ENCODE data around the gene BCL2. TPM values are rescaled to one million over a fixed set of nuclear protein-coding genes. Genes with fewer than 3 reads are reported as not detected.

The BCL2 gene
- total RNA-seq, 1 experiment from 2014 or later: 2.9 TPM

DNA sequence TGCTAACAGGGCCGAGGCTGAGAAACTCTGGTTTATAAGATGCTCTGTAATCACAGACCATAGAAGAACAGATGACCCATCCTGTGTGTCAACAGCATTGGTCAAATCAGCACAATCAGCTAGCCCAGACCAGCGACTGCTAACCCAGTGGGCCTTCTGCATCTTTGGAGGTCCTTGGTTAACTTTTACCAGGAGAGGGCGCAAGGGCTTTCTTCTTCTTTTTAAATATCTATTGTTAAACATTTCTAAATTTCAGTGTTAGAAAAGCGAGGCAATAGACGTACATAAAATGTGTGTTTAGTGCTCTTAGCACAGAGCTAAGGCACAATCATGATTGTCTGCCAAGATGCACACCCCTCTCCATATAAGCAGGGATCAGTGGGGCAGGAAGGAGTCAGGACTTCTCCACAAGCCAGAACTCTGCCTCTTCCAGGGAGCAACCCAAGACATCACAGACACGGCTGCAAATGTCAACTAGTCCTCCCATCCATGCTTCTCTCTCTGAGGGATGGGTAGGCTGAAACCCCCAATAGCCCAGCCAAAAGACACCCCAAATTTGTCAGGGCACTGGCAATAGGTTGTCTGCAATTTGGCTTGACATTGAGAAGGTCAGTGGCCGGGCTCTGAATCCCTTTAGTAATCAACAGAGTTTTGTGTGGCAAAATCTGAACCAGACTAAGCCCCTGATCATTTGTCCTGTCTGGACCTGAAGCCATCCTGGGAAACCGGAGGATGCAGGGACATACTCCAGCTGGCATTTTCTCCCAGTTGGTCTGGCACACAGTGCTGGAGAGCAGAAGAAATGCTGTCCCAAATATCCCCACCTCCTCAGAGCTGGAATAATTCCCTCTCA lies 188.2 kb downstream of the BCL2 start:
- TF ChIP-seq, protein P1, sequence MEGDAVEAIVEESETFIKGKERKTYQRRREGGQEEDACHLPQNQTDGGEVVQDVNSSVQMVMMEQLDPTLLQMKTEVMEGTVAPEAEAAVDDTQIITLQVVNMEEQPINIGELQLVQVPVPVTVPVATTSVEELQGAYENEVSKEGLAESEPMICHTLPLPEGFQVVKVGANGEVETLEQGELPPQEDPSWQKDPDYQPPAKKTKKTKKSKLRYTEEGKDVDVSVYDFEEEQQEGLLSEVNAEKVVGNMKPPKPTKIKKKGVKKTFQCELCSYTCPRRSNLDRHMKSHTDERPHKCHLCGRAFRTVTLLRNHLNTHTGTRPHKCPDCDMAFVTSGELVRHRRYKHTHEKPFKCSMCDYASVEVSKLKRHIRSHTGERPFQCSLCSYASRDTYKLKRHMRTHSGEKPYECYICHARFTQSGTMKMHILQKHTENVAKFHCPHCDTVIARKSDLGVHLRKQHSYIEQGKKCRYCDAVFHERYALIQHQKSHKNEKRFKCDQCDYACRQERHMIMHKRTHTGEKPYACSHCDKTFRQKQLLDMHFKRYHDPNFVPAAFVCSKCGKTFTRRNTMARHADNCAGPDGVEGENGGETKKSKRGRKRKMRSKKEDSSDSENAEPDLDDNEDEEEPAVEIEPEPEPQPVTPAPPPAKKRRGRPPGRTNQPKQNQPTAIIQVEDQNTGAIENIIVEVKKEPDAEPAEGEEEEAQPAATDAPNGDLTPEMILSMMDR (IDR thresholded peaks at IDR 0.05; ENCODE audit: unreplicated experiment): peak; percentile 51
- Mint-ChIP-seq H3K36me3 (ENCODE audit: insufficient read depth, unreplicated experiment) (no peaks in the 10 kb centered on the region), H3K4me1 (ENCODE audit: low read depth, unreplicated experiment) (no peaks in the 10 kb centered on the region), H3K4me3 (ENCODE audit: low read depth, unreplicated experiment) (no peak overlapping the region), H3K27ac (ENCODE audit: unreplicated experiment) (no peak overlapping the region), H3K27me3 (ENCODE audit: unreplicated experiment) (peaks cover 21% of the 10 kb centered on the region), H3K9me3 (ENCODE audit: low read depth, unreplicated experiment) (no peaks in the 10 kb centered on the region)
- CTCF ChIA-PET: interaction anchor here (0.6 to 1.5 kb wide), 2 partner anchors 192 to 209 kb away, joined by 3 to 4 read pairs; no protein-coding TSS in a partner anchor
- peak; percentile 56 for DNase-seq
- intact Hi-C loops (cut with micrococcal nuclease; ENCODE audit: unreplicated experiment): loop anchor here (1.0 kb wide), 3 partner anchors 192 to 375 kb away; no protein-coding TSS in a partner anchor
- no TSS peak for BruUV-seq (replicated peaks)

DNA sequence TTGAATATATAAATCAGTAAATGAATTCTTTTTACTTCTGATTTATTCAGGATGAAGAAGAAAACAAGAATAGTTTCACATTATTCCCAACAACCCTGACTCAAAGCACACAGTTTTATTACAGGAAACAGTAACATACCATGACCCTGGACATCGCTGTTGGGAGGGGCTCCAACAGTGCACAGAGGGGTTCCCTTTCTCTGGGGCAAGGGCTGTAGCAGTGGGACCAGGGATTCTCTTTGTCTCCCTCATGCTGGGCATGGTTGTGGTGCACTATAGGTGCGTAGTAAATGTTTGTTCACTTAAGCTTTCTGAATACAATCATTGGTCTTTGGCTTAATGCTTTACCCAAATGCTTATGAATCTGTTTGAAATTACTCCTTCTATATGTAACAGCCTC lies 189.4 kb downstream of the BCL2 start:
- intact Hi-C loops (cut with micrococcal nuclease; ENCODE audit: unreplicated experiment): no loop called here
- Mint-ChIP-seq H3K36me3 (ENCODE audit: insufficient read depth, unreplicated experiment) (no peaks in the 10 kb centered on the region), H3K27me3 (ENCODE audit: unreplicated experiment) (peaks cover 9% of the 10 kb centered on the region), H3K4me1 (ENCODE audit: low read depth, unreplicated experiment) (no peaks in the 10 kb centered on the region), H3K4me3 (ENCODE audit: low read depth, unreplicated experiment) (no peak overlapping the region), H3K27ac (ENCODE audit: unreplicated experiment) (no peak overlapping the region), H3K9me3 (ENCODE audit: low read depth, unreplicated experiment) (no peaks in the 10 kb centered on the region)
- TF ChIP-seq, protein P1 (IDR thresholded peaks at IDR 0.05; ENCODE audit: unreplicated experiment): no peak
- no peak for DNase-seq
- CTCF ChIA-PET: no interaction called here
- no TSS peak for BruUV-seq (replicated peaks)

DNA sequence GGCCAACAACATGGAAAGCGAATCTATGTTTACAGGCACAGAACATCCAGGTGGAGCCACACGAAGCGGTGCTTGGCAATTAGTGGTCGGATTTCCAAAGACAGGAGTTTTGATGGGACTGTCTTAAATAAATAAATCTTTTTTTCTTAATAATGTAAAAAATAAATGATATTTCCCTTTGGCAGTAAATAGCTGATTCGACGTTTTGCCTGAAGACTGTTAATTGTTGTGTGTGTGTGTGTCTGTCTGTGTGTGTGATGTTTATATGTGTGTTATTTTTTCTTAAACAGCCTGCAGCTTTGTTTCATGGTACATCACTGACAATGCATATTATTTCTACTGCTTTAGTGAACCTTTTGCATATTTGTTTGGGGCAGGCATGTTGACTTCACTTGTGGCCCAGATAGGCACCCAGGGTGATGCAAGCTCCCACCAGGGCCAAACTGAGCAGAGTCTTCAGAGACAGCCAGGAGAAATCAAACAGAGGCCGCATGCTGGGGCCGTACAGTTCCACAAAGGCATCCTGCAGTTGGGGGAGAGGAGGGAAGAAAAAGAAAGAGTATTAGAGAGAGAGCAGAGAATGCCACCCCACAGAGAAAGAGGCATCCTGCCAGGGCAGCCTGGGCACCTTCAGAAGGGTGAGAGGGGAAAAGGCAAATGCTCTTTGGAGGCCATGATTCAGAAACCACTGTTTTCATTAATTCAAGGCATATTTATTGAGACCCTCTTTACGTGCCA lies 191.2 kb downstream of the BCL2 start:
- intact Hi-C loops (cut with micrococcal nuclease; ENCODE audit: unreplicated experiment): no loop called here
- Mint-ChIP-seq H3K9me3 (ENCODE audit: low read depth, unreplicated experiment) (no peaks in the 10 kb centered on the region), H3K27me3 (ENCODE audit: unreplicated experiment) (no peaks in the 10 kb centered on the region), H3K27ac (ENCODE audit: unreplicated experiment) (no peak overlapping the region), H3K36me3 (ENCODE audit: insufficient read depth, unreplicated experiment) (no peaks in the 10 kb centered on the region), H3K4me3 (ENCODE audit: low read depth, unreplicated experiment) (no peak overlapping the region), H3K4me1 (ENCODE audit: low read depth, unreplicated experiment) (no peaks in the 10 kb centered on the region)
- TF ChIP-seq, protein P1 (IDR thresholded peaks at IDR 0.05; ENCODE audit: unreplicated experiment): no peak
- DNase-seq: no peak
- CTCF ChIA-PET: no interaction called here
- BruUV-seq (replicated peaks): no TSS peak

DNA sequence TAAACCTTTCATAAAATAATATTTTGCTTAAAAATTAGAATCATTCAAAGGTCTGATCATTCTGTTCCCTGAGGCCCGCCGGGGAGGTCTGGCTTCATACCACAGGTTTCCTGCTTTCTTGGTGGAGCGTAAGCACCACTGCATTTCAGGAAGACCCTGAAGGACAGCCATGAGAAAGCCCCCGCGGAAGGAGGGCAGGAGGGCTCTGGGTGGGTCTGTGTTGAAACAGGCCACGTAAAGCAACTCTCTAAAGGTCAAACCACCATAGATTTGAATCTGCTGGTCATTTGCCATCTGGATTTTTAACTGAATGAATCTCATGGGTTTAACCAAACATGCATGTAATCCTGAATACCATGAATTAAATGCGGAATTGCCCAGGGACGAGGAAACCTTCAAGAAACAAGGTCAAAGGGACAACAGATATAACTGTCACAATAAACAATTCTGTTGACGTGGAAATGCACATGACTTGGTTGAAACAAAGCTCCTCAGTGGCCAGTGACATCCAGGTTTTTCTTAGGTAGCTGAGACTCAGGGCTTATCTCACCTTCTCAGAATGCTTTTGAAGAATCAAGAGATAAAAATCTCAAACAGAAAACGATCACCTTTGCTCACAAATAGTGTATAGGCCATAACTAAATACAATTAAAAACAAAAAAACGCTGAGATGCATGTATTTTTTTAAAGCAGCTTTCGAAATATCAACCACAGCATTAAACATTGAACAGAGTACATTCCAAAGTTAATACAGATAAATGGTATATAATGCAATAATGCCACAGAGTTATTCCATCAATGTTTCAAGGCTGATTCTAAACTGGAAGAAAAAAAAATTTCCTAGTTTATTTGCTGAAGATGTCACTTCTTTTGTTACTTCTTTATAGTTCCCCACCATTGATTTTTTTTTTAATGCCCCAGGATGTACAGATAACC lies 193.2 kb downstream of the BCL2 start:
- no TSS peak for BruUV-seq (replicated peaks)
- no peaks in the 10 kb centered on the region for H3K36me3 Mint-ChIP-seq (ENCODE audit: insufficient read depth, unreplicated experiment)
- TF ChIP-seq, protein P1 (IDR thresholded peaks at IDR 0.05; ENCODE audit: unreplicated experiment): no peak
- no peaks in the 10 kb centered on the region for H3K9me3 Mint-ChIP-seq (ENCODE audit: low read depth, unreplicated experiment)
- CTCF ChIA-PET: no interaction called here
- no peaks in the 10 kb centered on the region for H3K27me3 Mint-ChIP-seq (ENCODE audit: unreplicated experiment)
- H3K4me1 Mint-ChIP-seq (ENCODE audit: low read depth, unreplicated experiment): no peaks in the 10 kb centered on the region
- intact Hi-C loops (cut with micrococcal nuclease; ENCODE audit: unreplicated experiment): no loop called here
- no peak overlapping the region for H3K27ac Mint-ChIP-seq (ENCODE audit: unreplicated experiment)
- H3K4me3 Mint-ChIP-seq (ENCODE audit: low read depth, unreplicated experiment): no peak overlapping the region
- DNase-seq: no peak

All from Calu3 (cell line).